IMR-90 (cell line): ENCODE data around the gene ACOX3.

Experiments
- BHLHE40 ChIP-seq: fragments of 150-350 bp; IDR thresholded peaks from 2 replicates; pipeline ENCODE4 v1.6.1; 2016; ENCODE audit warnings: mild to moderate bottlenecking, low read depth, low read length
- CEBPB ChIP-seq: IDR thresholded peaks from 2 replicates; pipeline ENCODE4 v1.6.1; 2012; ENCODE audit warnings: low read depth, low read length, improper control_type of control experiment
- CTCF ChIP-seq: conservative IDR thresholded peaks from 2 replicates; pipeline ENCODE4 v1.5.1; 2012; ENCODE audit warnings: mild to moderate bottlenecking, low read depth, low read length, improper control_type of control experiment
- FOS ChIP-seq: fragments of 150-350 bp; IDR thresholded peaks from 2 replicates; pipeline ENCODE4 v1.6.1; 2016; ENCODE audit warnings: low read depth, low read length
- NFE2L2 ChIP-seq: fragments of 150-350 bp; IDR thresholded peaks from 2 replicates; pipeline ENCODE4 v1.6.1; 2016; ENCODE audit warnings: low read depth, mild to moderate bottlenecking, low read length
- POLR2A ChIP-seq: IDR thresholded peaks from 2 replicates; pipeline ENCODE4 v1.6.1; 2012; ENCODE audit warnings: mild to moderate bottlenecking, low read depth, low read length
- RAD21 ChIP-seq: IDR thresholded peaks from 2 replicates; pipeline ENCODE4 v1.6.1; 2012; ENCODE audit warnings: low read length, improper control_type of control experiment
- RCOR1 ChIP-seq: IDR thresholded peaks from 2 replicates; pipeline ENCODE4 v1.6.1; 2012; ENCODE audit warnings: mild to moderate bottlenecking, low read length, improper control_type of control experiment; ENCODE audit not compliant: insufficient replicate concordance
- SMC3 ChIP-seq: fragments of 150-350 bp; IDR thresholded peaks from 2 replicates; pipeline ENCODE4 v1.6.1; 2016; ENCODE audit warnings: low read depth, mild to moderate bottlenecking, antibody characterized with exemption, low read length, moderate library complexity
- USF2 ChIP-seq: fragments of 150-350 bp; IDR thresholded peaks from 2 replicates; pipeline ENCODE4 v1.6.1; 2017; ENCODE audit warnings: mild to moderate bottlenecking, antibody characterized with exemption, low read length, low read depth

- TF ChIP-seq CEBPB = no peak
- TF ChIP-seq CTCF = no peak
- no peak for TF ChIP-seq RAD21
- TF ChIP-seq RCOR1 = no peak
- TF ChIP-seq BHLHE40 = no peak
- no peak for TF ChIP-seq USF2
- TF ChIP-seq POLR2A = no peak
- no peak for TF ChIP-seq FOS
- TF ChIP-seq NFE2L2 = no peak
- no peak for TF ChIP-seq SMC3
Observed at GRCh38 chr4:8338351-8338961, 102.1 kb downstream of the ACOX3 start.
